GM23338 (cell line): Measurements from ENCODE around the gene LHX3. TPM values are rescaled to one million over a fixed set of nuclear protein-coding genes. Genes with fewer than 3 reads are reported as not detected.
A peak's percentile ranks its signal among the peaks of the same experiment; 100 is the strongest.

Experiments used
- ATAC-seq: fragments of 200-7000 bp; cut with Tn5 transposase; 3 replicates; pipeline ENCODE4 v1.9.1; 2020
- DNase-seq: peaks from one replicate; pipeline ENCODE4 v3.0.0-alpha.2; 2015; ENCODE audit warnings: low spot score
- H2AFZ ChIP-seq: fragments of 200-600 bp; sonication (generic); 2 replicates; pipeline ENCODE4 v1.8.0; 2016; ENCODE audit warnings: antibody characterized with exemption, mild to moderate bottlenecking, moderate library complexity
- H3F3A ChIP-seq: fragments of 200-600 bp; sonication (generic); replicated peaks from 2 replicates; pipeline ENCODE4 v1.8.0; 2017; ENCODE audit warnings: antibody characterized with exemption, mixed run types, low read depth
- H3K27ac ChIP-seq: fragments of 200-600 bp; sonication (generic); 2 replicates; pipeline ENCODE4 v1.6.1; 2016; ENCODE audit warnings: low read depth
- H3K27me3 ChIP-seq: fragments of 200-600 bp; sonication (generic); 2 replicates; pipeline ENCODE4 v1.8.0; 2016; ENCODE audit warnings: mild to moderate bottlenecking, mixed run types, moderate library complexity; ENCODE audit not compliant: insufficient read depth
- H3K36me3 ChIP-seq: fragments of 200-600 bp; sonication (generic); 2 replicates; pipeline ENCODE4 v1.8.0; 2016; ENCODE audit warnings: mild to moderate bottlenecking; ENCODE audit not compliant: insufficient read depth
- H3K4me1 ChIP-seq: fragments of 200-600 bp; sonication (generic); 2 replicates; pipeline ENCODE4 v1.8.0; 2016; ENCODE audit warnings: mild to moderate bottlenecking, moderate library complexity; ENCODE audit not compliant: insufficient read depth
- H3K4me2 ChIP-seq: fragments of 200-600 bp; sonication (generic); 2 replicates; pipeline ENCODE4 v1.7.1; 2017; ENCODE audit warnings: mixed run types
- H3K4me3 ChIP-seq: fragments of 200-600 bp; sonication (generic); 2 replicates; pipeline ENCODE4 v1.6.1; 2016; ENCODE audit warnings: mixed run types
- H3K79me2 ChIP-seq: fragments of 200-600 bp; sonication (generic); replicated peaks from 2 replicates; pipeline ENCODE4 v1.8.0; 2017; ENCODE audit warnings: mild to moderate bottlenecking; ENCODE audit not compliant: insufficient read depth
- H3K9me2 ChIP-seq: fragments of 200-600 bp; sonication (generic); 2 replicates; pipeline ENCODE4 v1.8.0; 2017; ENCODE audit not compliant: insufficient read depth
- H4K20me1 ChIP-seq: fragments of 200-600 bp; sonication (generic); replicated peaks from 2 replicates; pipeline ENCODE4 v1.8.0; 2017; ENCODE audit warnings: mild to moderate bottlenecking; ENCODE audit not compliant: insufficient read depth
- H3K27ac Mint-ChIP-seq: 2 replicates; pipeline ENCODE4 v1.8.0; 2020; ENCODE audit warnings: inconsistent platforms, mild to moderate bottlenecking, moderate library complexity, mixed read lengths
- H3K27me3 Mint-ChIP-seq: 3 replicates; pipeline ENCODE4 v1.8.0; 2022; ENCODE audit warnings: low read depth, mild to moderate bottlenecking, moderate library complexity, mixed read lengths, inconsistent platforms; ENCODE audit not compliant: insufficient read depth, poor library complexity
- H3K36me3 Mint-ChIP-seq: 3 replicates; pipeline ENCODE4 v1.8.0; 2021; ENCODE audit warnings: low read depth, mild to moderate bottlenecking, inconsistent platforms, moderate library complexity, mixed read lengths
- H3K4me1 Mint-ChIP-seq: 3 replicates; pipeline ENCODE4 v1.8.0; 2020; ENCODE audit warnings: mild to moderate bottlenecking, inconsistent platforms, mixed read lengths
- H3K4me3 Mint-ChIP-seq: 3 replicates; pipeline ENCODE4 v1.8.0; 2021; ENCODE audit warnings: moderate library complexity, mild to moderate bottlenecking, inconsistent platforms, mixed read lengths
- H3K9me3 Mint-ChIP-seq: 3 replicates; pipeline ENCODE4 v1.8.0; 2020; ENCODE audit warnings: moderate library complexity, mild to moderate bottlenecking, inconsistent platforms, mixed read lengths
- CREB1 ChIP-seq: fragments of 250-450 bp; sonication (Bioruptor Pico); IDR thresholded peaks from 2 replicates; pipeline ENCODE4 v1.5.0; 2020; ENCODE audit warnings: low read depth, mild to moderate bottlenecking, moderate library complexity
- CTCF ChIP-seq, 2 experiments: fragments of 200-600 bp in 1 of 2; sonication (generic) in 1 of 2; conservative IDR thresholded peaks; 2 replicates each; pipeline versions ENCODE4 v1.5.1 to v1.6.1; 2016 to 2017; ENCODE audit warnings: antibody characterized with exemption in 2 of 2, low read depth in 2 of 2, mild to moderate bottlenecking in 2 of 2, moderate library complexity in 1 of 2
- ETS1 ChIP-seq: IDR thresholded peaks from 2 replicates; pipeline ENCODE4 v1.6.1; 2016; ENCODE audit warnings: antibody characterized with exemption
- EZH2 ChIP-seq: fragments of 200-600 bp; sonication (generic); IDR thresholded peaks from one replicate; pipeline ENCODE4 v1.8.0; 2017; ENCODE audit warnings: antibody characterized with exemption, mild to moderate bottlenecking, low read depth; ENCODE audit not compliant: unreplicated experiment
- EZH2phosphoT487 ChIP-seq: fragments of 200-600 bp; sonication (generic); IDR thresholded peaks from one replicate; pipeline ENCODE4 v1.8.1; 2018; ENCODE audit warnings: antibody characterized with exemption; ENCODE audit not compliant: unreplicated experiment
- JUNB ChIP-seq: IDR thresholded peaks from one replicate; pipeline ENCODE4 v1.6.1; 2016; ENCODE audit warnings: antibody characterized with exemption; ENCODE audit not compliant: unreplicated experiment
- NANOG ChIP-seq: IDR thresholded peaks from 2 replicates; pipeline ENCODE4 v1.6.1; 2016; ENCODE audit warnings: antibody characterized with exemption, borderline replicate concordance
- POLR2AphosphoS5 ChIP-seq: IDR thresholded peaks from 2 replicates; pipeline ENCODE4 v1.6.1; 2016; ENCODE audit warnings: antibody characterized with exemption, low read depth
- REST ChIP-seq: IDR thresholded peaks from one replicate; pipeline ENCODE4 v1.6.1; 2018; ENCODE audit warnings: antibody characterized with exemption; ENCODE audit not compliant: unreplicated experiment
- STAT1 ChIP-seq: IDR thresholded peaks from one replicate; pipeline ENCODE4 v1.6.1; 2016; ENCODE audit warnings: antibody characterized with exemption; ENCODE audit not compliant: unreplicated experiment
- ZNF462 ChIP-seq: fragments of 250-450 bp; sonication (Bioruptor Pico); IDR thresholded peaks from 2 replicates; pipeline ENCODE4 v1.5.0; 2020; ENCODE audit warnings: mild to moderate bottlenecking, moderate library complexity
- polyA plus RNA-seq: library from polyadenylated mRNA; unstranded; fragments of >200 nt; fragmentation: Nextera tagmentation; extraction: Ambion mirVana; gene quantifications from 2 replicates; pipeline ENCODE4 v1.2.1, GENCODE V29; 2016
- total RNA-seq: library from RNA; depleted of rRNA; stranded (reverse); fragments of >200 nt; shearing (Covaris generic); gene quantifications from 2 replicates; pipeline ENCODE4 v1.2.3, GENCODE V29; 2014

The LHX3 gene
- total and polyA plus RNA-seq, 2 experiments from 2014 or later: 0.08 TPM; not detected in 1

- Mint-ChIP-seq H3K36me3 (peaks cover 56% of the 10 kb centered on the region), H3K9me3 (no peaks in the 10 kb centered on the region), H3K27me3 (peaks cover 5% of the 10 kb centered on the region), H3K4me3 (no peak overlapping the region), H3K4me1 (no peaks in the 10 kb centered on the region), H3K27ac (no peak overlapping the region)
- H4K20me1 ChIP-seq: peaks cover 3% of the 10 kb centered on the region
- H3K4me1 ChIP-seq: no peaks in the 10 kb centered on the region
- no peak for TF ChIP-seq POLR2AphosphoS5
- no peak for TF ChIP-seq EZH2
- no peak for TF ChIP-seq CREB1
- no peak for TF ChIP-seq EZH2phosphoT487
- TF ChIP-seq REST: no peak
- TF ChIP-seq ZNF462 (CRISPR knock-in tag): no peak
- no peak for TF ChIP-seq JUNB
- TF ChIP-seq ETS1: no peak
- TF ChIP-seq STAT1: no peak
- TF ChIP-seq NANOG: no peak
- no peak for TF ChIP-seq CTCF (conservative IDR thresholded peaks at IDR 0.05; ENCODE audit: low read depth in 2 of 2)
- DNase-seq (no peak), ATAC-seq (peak; percentile 65)
- H3K36me3 ChIP-seq: no peaks in the 10 kb centered on the region; the same call in 1 of the 2 replicates
- H3F3A ChIP-seq: no peaks in the 10 kb centered on the region
- H3K9me2 ChIP-seq: no peaks in the 10 kb centered on the region
- no peak overlapping the region for H3K4me3 ChIP-seq
- no peak overlapping the region for H2AFZ ChIP-seq
- peaks cover 16% of the 10 kb centered on the region for H3K79me2 ChIP-seq
- H3K4me2 ChIP-seq: no peak overlapping the region
- no peak overlapping the region for H3K27ac ChIP-seq
- H3K27me3 ChIP-seq: no peaks in the 10 kb centered on the region
Measured at GRCh38 chr9:136216541-136217244, 11.8 kb upstream of the LHX3 start.
